Measurements from ENCODE around the gene ALPK3.

ALPK3 gene

GRCh38 chr15:84816694-84817465 lies at the start of gene ALPK3:
Gene ALPK3 (plus strand): TSS chr15:84817356. CDS start chr15:84817453, 97 bp downstream.
- DNase-seq (ENCODE audit: low read depth in 1 of 2, low spot score in 1 of 2) = no peak
- TF ChIP-seq JUND (IDR thresholded peaks at IDR 0.05; ENCODE audit: low read depth) = no peak
- in situ Hi-C loops (cut with HindIII; ENCODE audit: low pct_unique_long_range_greater_than_20kb, low sequenced_read_pairs) = no loop called here

- no peak for TF ChIP-seq JUND (IDR thresholded peaks at IDR 0.05; ENCODE audit: low read depth)
Measured at GRCh38 chr15:84772031-84772430, 45.1 kb upstream of the ALPK3 start.

GRCh38 chr15:84772467-84772866 lies 44.7 kb upstream of the ALPK3 start:
- no peak for DNase-seq (ENCODE audit: low read depth in 1 of 2, low spot score in 1 of 2)
- in situ Hi-C loops (cut with HindIII; ENCODE audit: low pct_unique_long_range_greater_than_20kb, low sequenced_read_pairs) = no loop called here
- TF ChIP-seq JUND (IDR thresholded peaks at IDR 0.05; ENCODE audit: low read depth) = no peak

More at GRCh38 chr15:84772031-84772430, 45.1 kb upstream of the ALPK3 start:
- in situ Hi-C loops (cut with HindIII; ENCODE audit: low pct_unique_long_range_greater_than_20kb, low sequenced_read_pairs) = no loop called here
- DNase-seq (ENCODE audit: low read depth in 1 of 2, low spot score in 1 of 2) = no peak

GRCh38 chr15:84773716-84774115 lies 43.4 kb upstream of the ALPK3 start:
- in situ Hi-C loops (cut with HindIII; ENCODE audit: low pct_unique_long_range_greater_than_20kb, low sequenced_read_pairs) = no loop called here
- DNase-seq (ENCODE audit: low read depth in 1 of 2, low spot score in 1 of 2) = no peak
- TF ChIP-seq JUND (IDR thresholded peaks at IDR 0.05; ENCODE audit: low read depth) = no peak

GRCh38 chr15:84775867-84776449 lies 41.2 kb upstream of the ALPK3 start:
- no peak for TF ChIP-seq JUND (IDR thresholded peaks at IDR 0.05; ENCODE audit: low read depth)
- in situ Hi-C loops (cut with HindIII; ENCODE audit: low pct_unique_long_range_greater_than_20kb, low sequenced_read_pairs) = no loop called here
- DNase-seq (ENCODE audit: low read depth in 1 of 2, low spot score in 1 of 2) = peak in 1 of 2 experiments; percentile 71

GRCh38 chr15:84778194-84778593 lies 39.0 kb upstream of the ALPK3 start:
- no peak for TF ChIP-seq JUND (IDR thresholded peaks at IDR 0.05; ENCODE audit: low read depth)
- in situ Hi-C loops (cut with HindIII; ENCODE audit: low pct_unique_long_range_greater_than_20kb, low sequenced_read_pairs) = no loop called here

GRCh38 chr15:84780492-84780891 lies 36.7 kb upstream of the ALPK3 start:
- in situ Hi-C loops (cut with HindIII; ENCODE audit: low pct_unique_long_range_greater_than_20kb, low sequenced_read_pairs) = no loop called here
- no peak for DNase-seq (ENCODE audit: low read depth in 1 of 2, low spot score in 1 of 2)
- TF ChIP-seq JUND (IDR thresholded peaks at IDR 0.05; ENCODE audit: low read depth) = no peak

More at GRCh38 chr15:84778194-84778593, 39.0 kb upstream of the ALPK3 start:
- no peak for DNase-seq (ENCODE audit: low read depth in 1 of 2, low spot score in 1 of 2)

GRCh38 chr15:84781495-84781894 lies 35.7 kb upstream of the ALPK3 start:
- DNase-seq (ENCODE audit: low read depth in 1 of 2, low spot score in 1 of 2) = no peak
- no peak for TF ChIP-seq JUND (IDR thresholded peaks at IDR 0.05; ENCODE audit: low read depth)
- in situ Hi-C loops (cut with HindIII; ENCODE audit: low pct_unique_long_range_greater_than_20kb, low sequenced_read_pairs) = no loop called here

GRCh38 chr15:84782346-84782745 lies 34.8 kb upstream of the ALPK3 start:
- TF ChIP-seq JUND (IDR thresholded peaks at IDR 0.05; ENCODE audit: low read depth) = no peak
- no peak for DNase-seq (ENCODE audit: low read depth in 1 of 2, low spot score in 1 of 2)
- in situ Hi-C loops (cut with HindIII; ENCODE audit: low pct_unique_long_range_greater_than_20kb, low sequenced_read_pairs) = no loop called here

- no peak for TF ChIP-seq JUND (IDR thresholded peaks at IDR 0.05; ENCODE audit: low read depth)
- in situ Hi-C loops (cut with HindIII; ENCODE audit: low pct_unique_long_range_greater_than_20kb, low sequenced_read_pairs) = no loop called here
- no peak for DNase-seq (ENCODE audit: low read depth in 1 of 2, low spot score in 1 of 2)
Measured at GRCh38 chr15:84783493-84784251, 33.5 kb upstream of the ALPK3 start.

- no peak for DNase-seq (ENCODE audit: low read depth in 1 of 2, low spot score in 1 of 2)
- in situ Hi-C loops (cut with HindIII; ENCODE audit: low pct_unique_long_range_greater_than_20kb, low sequenced_read_pairs) = no loop called here
- TF ChIP-seq JUND (IDR thresholded peaks at IDR 0.05; ENCODE audit: low read depth) = no peak
Measured at GRCh38 chr15:84784262-84784661, 32.9 kb upstream of the ALPK3 start.

- DNase-seq (ENCODE audit: low read depth in 1 of 2, low spot score in 1 of 2) = no peak
- TF ChIP-seq JUND (IDR thresholded peaks at IDR 0.05; ENCODE audit: low read depth) = no peak
- in situ Hi-C loops (cut with HindIII; ENCODE audit: low pct_unique_long_range_greater_than_20kb, low sequenced_read_pairs) = no loop called here
Measured at GRCh38 chr15:84785053-84785452, 32.1 kb upstream of the ALPK3 start.

- in situ Hi-C loops (cut with HindIII; ENCODE audit: low pct_unique_long_range_greater_than_20kb, low sequenced_read_pairs) = no loop called here
- DNase-seq (ENCODE audit: low read depth in 1 of 2, low spot score in 1 of 2) = no peak
- TF ChIP-seq JUND (IDR thresholded peaks at IDR 0.05; ENCODE audit: low read depth) = no peak
Measured at GRCh38 chr15:84788500-84788899, 28.7 kb upstream of the ALPK3 start.

All from T47D (cell line).